HG03280 (cell line): ENCODE measurements around the gene TRABD2B.

Source experiments
- ATAC-seq: cut with Tn5 transposase; IDR thresholded peaks from one replicate; pipeline ENCODE4 v1.9.1; 2021; ENCODE audit warnings: mild to moderate bottlenecking, moderate library complexity; ENCODE audit not compliant: unreplicated experiment

The TRABD2B gene

GRCh38 chr1:48022306-48022705, 25.1 kb upstream of the TRABD2B start:
- ATAC-seq: no peak

GRCh38 chr1:48021792-48022191, 24.6 kb upstream of the TRABD2B start:
- ATAC-seq: no peak

- no peak for ATAC-seq
These were observed 22.6 kb upstream of the TRABD2B start for GRCh38 chr1:48019714-48020315.

- ATAC-seq: no peak
These were observed 21.6 kb upstream of the TRABD2B start for GRCh38 chr1:48018799-48019198.

GRCh38 chr1:48017716-48018115, 20.5 kb upstream of the TRABD2B start:
- ATAC-seq: no peak

- no peak for ATAC-seq
These were observed 19.3 kb upstream of the TRABD2B start for GRCh38 chr1:48016515-48016914.

GRCh38 chr1:48013270-48013669, 16.1 kb upstream of the TRABD2B start:
- no peak for ATAC-seq

- no peak for ATAC-seq
These were observed 9.9 kb upstream of the TRABD2B start for GRCh38 chr1:48007047-48007446.

GRCh38 chr1:48006264-48006663, 9.1 kb upstream of the TRABD2B start:
- ATAC-seq: no peak

GRCh38 chr1:48005253-48006117, 8.3 kb upstream of the TRABD2B start:
- no peak for ATAC-seq

- no peak for ATAC-seq
These were observed 6.8 kb upstream of the TRABD2B start for GRCh38 chr1:48003741-48004531.

- ATAC-seq: no peak
These were observed 5.0 kb upstream of the TRABD2B start for GRCh38 chr1:48002142-48002541.

- no peak for ATAC-seq
These were observed 4.5 kb upstream of the TRABD2B start for GRCh38 chr1:48001696-48002095.

- no peak for ATAC-seq
These were observed 3.7 kb upstream of the TRABD2B start for GRCh38 chr1:48000883-48001282.

- ATAC-seq: no peak
These were observed 1.9 kb upstream of the TRABD2B start for GRCh38 chr1:47999097-47999496.

GRCh38 chr1:47998396-47998990, 1.3 kb upstream of the TRABD2B start:
- no peak for ATAC-seq

GRCh38 chr1:47996406-47997226, 569 bp downstream of the TRABD2B start:
- no peak for ATAC-seq

GRCh38 chr1:47996060-47996405, 1.2 kb downstream of the TRABD2B start:
- no peak for ATAC-seq

- no peak for ATAC-seq
These were observed 1.7 kb downstream of the TRABD2B start for GRCh38 chr1:47995306-47996050.
